HG02571 (cell line): Measurements from ENCODE around the gene RASA2.
"Not testable (repeated sequence)": the region's sequence is repeated elsewhere in the genome, so short reads cannot be mapped to it uniquely, and the experiment has no call there.

Experiments
- ATAC-seq: cut with Tn5 transposase; IDR thresholded peaks from one replicate; pipeline ENCODE4 v1.9.1; 2021; ENCODE audit warnings: mild to moderate bottlenecking, moderate library complexity; ENCODE audit not compliant: unreplicated experiment

RASA2 gene

DNA sequence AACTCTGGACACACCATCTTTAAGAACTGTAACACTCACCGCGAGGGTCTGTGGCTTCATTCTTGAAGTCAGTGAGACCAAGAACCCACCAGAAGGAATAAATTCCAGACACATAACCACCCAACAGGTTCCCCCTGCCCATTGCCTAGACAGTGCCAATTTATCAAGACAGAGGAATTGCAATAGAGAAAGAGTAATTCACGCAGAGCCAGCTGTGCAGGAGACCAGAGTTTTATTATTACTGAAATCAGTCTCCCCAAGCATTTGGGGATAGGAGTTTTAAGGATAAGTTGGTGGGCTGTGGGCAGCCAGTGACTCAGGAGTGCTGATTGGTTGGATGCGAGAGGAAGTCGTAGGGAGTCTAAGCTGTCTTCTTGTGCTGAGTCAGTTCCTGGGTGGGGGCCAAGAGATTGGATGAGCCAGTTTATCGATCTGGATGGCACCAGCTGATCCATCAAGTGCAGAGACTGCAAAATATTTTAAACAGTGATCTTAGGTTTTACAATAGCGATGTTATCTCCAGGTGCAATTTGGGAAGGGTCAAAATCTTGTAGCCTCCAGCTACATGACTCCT is 142.1 kb downstream of the RASA2 start:
- not testable (repeated sequence) for ATAC-seq

DNA sequence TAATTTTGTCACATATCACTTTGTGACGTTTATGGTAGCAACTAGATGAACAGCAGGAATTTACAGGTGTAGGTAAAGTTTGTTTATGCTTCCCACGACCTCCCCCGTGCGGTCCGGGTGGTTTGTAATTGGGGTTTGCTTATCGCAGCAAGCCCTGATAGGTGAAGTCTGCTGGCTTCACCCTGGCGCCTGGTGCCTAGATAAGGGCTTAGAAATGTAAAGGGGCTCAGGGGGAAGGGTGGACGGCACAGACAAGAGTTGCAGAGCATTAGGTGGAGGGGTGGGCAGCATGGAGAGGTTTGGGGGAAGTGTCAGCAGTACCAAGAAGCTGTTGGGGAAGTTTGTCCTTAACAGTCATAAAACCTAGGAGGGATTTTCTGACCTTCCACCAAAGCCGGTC is 143.1 kb downstream of the RASA2 start:
- ATAC-seq: no peak

DNA sequence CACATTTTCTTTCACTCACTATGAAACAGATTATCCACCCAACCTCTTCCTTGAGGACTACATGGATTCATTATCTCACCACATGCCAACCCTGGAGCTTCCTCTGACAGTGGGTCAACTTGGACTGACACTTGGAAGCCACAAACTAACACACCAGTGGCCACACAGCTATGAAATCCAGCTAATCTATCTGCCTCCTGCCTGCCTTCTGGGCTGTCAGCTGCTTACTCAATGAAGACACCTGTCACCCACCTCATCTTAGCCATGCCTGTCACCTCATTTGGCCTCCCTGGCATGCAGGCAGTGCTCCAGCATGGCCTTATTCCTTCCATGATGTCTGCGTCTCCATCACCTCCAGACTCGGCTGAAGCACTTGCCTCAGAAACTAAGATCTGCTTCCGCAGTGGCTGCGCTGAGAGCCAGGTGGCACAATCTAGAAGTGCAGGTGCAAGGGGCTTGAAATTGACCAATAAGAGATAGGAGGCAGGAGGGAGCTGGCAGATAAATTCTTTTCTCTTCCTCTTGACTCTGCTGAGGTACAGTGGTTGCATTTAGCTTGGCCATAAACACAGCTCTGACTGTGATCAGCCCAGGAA is 146.1 kb downstream of the RASA2 start:
- ATAC-seq: no peak

DNA sequence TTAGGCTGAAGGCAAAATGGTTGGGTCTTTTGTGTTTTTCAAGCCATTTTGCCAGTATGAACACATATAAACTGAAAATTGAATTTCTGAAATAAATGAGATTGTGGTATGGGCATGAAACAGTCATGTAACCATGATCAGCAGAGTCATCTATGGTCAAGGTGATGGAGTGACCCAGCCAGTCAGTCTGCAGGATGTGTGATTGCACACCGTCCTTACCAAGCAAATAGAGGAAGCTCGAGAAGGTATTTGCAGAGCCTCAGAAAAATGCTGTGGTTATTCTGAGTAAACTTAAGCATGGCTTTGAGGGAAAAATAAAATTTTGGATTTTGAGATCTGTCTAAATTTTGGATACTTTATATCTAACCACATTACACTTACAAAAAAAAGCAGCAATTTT is 155.4 kb downstream of the RASA2 start:
- ATAC-seq: no peak

DNA sequence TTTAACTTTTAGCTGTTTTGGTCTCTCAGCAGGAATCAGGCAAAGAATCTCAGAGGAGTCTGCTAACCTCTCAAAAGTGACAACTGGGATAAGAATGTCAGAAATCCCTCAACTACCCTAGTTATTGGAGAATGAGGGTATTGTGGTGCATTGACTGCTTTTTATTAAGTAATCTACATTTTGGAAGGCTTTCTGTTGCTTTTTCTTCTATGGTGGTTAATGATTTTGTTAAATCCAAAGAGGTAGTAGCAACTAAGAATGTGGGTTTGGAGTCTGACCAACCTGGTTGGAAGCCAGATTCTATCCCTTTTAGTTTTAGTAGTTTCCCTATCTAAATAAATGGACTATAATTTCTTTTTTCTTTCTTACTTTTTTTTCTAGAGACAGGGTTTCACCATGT is 156.6 kb downstream of the RASA2 start:
- no peak for ATAC-seq

DNA sequence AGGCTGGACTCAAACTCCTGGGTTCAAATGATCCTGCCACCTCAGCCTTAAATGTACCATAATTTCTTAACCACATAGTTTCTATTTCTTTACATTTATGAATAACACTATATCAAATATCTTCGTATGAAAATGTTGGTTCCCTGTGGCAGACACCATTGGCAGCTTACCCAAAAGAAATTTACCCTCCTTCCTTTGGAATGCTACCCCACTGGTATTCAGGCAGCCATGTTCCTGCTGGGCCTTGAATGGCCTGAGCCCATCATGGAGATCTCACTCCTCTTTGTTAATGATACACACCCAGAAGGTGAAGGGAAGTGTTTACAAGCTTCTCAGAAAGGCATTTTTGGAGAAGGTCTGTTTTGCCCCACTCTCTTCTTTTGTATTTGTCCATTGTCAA is 157.0 kb downstream of the RASA2 start:
- ATAC-seq: no peak

DNA sequence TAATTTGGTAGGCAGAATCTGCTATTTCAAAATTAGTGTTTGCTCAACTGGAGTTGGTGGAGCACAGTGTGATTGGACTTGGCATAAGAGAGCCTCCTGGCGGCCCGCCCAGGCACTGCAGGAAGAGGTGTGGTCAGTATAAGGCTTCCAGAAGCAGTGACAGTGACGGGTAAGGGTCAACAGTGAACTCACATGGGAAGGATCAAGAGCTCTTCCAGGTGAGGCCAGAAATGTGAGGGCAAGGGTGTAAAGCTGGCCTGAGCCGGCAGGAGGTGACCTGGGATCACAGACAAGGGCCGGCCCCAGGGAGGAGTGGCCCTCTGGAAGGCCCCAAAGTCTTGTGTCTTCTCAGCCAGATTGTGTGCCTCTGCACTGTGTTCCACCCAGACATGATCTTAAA is 158.1 kb downstream of the RASA2 start:
- no peak for ATAC-seq

DNA sequence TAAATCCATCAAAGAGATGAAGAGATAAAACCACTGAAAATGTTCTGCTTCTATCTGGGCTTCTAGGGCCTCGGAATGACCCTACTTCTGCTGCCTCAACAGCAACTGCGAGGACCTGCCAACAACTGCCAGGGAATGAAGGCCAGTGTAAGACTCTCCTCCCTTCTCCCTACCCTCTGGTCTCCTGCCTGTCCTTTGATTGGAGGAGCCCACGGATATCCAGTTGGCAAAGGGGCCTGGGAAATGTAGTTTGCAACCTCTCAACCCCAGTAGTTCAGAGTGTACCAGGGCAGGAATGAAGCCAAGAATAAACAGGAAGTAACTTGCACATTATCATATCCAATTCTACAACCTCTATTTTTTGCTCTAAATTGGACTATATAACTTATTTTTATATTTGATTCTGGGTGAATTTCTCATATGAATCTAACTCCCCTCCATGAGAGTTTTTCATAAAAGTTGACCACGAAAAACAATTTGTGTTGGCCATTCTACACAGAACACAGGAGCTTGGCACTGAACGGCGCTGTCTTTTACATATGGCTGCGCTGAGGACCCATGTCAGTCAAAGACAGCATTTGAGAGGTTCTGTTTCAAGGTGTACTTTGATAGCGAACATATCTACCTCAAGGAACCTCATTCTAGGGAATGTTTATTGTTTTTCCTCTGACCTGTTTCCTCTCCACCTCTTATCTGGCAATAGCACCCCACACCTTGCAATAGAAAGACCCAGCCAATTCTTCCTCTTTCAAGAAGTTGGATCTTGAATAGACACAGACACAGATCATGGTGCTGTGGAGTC is 160.1 kb downstream of the RASA2 start:
- no peak for ATAC-seq

DNA sequence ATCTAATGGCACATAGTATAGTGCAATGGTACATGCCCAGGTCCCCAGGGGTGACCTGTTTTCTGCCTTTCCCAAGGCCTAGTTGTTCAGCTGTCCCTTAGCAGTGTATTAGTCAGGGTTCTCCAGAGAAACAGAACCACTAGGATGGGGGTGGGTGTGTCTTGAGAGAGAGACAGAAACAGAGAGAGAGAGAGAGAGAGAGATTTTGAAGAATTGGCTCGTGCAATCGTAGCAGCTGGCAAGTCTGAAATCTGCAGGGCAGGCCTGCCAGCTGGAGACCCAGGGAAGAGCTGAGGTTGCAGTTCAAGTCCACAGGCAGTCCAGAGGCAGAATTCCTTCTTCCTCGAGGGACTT is 160.7 kb downstream of the RASA2 start:
- no peak for ATAC-seq

DNA sequence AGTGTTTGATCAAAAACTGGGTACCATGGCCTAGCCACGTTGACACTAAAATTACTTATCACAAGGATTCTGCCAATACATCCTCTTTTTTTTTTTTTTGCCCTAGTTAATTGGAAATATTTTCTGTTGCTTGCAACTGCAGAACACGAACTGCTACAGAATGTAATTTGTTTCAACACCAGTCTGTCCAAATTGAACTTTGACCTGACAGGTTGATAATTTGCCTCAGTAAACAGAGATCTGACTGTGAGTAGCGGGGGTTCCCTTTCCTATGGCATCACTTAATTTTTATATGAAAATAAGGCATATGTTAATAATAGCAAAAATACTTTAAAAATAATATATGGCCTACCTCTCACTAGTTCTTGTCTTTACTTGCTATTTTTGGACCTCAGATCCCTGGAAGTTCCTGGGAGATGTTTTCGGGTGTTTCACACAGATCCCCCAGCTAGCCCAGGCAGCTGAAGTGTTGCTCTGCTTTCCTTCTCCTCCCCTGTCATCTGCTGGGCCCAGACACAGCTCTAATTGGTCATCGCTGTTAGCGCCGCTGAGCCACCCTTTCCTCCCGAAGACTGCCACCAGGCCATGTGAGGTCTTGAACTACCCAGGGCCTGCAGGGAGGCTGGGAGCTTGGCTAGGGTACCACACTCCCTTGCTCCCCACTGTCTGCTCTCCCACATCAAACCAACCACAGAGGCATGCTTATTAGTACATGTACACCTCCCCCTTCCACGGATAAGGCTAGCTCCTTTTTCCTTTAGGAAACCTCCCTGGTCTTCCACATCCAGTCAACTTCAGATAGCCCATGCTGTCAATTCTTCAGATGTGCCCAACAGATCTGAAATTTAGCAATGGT is 161.5 kb downstream of the RASA2 start:
- no peak for ATAC-seq

DNA sequence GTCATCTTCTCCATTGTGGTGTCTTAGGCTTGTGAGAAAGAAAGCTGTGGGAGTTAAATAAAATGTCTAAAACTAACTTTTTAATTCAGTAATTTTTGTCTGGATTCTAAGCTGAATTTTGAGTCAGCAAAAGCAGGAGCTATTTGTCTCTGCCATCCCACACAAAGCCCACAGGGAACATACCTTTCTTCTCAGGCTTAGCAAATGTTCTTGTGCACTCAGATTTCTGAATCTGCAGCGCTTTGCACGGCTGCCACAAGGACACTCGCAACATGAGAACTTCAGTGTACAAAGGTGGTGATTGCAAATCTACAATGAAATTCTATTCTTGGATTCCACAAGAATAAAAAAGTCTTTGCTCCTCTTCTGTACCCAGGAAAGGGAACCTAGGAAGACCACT is 163.0 kb downstream of the RASA2 start:
- ATAC-seq: no peak

DNA sequence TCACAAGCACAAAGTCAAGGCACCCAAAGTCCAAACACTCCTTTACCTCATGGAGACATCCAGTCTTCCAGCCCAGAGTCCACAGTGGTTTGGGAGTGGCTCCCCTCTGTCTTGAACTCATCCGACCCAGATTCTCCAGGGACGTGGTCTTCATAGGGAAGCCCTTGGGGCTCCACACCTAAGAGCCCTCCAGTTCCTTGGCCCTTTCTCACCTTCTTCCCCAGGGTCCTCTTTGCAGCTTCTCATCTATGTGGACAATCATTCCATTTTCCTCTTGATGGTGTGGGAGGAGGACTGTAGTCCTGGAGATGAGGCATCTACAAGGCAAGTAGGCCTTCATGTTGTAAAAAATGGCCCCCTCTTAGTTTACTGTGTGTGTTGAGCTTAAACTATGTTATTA is 164.0 kb downstream of the RASA2 start:
- no peak for ATAC-seq

DNA sequence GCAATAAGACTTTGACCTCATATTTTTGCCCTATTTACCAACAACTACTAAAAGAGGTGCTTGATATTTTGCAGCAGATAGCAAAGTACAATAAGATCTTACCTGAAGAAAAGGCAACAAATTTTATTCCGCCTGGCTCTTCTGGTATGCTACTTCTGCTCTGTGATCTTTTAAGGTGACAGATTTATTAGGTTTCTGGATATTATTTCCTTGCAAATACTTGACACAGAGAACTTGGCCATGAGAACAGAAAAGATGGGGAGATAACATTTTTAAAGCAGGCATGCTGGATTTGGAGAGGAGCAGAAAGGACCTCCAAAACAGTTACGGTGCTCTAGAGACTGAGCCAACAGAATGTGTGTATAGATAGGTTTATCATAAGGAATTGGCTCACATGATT is 164.6 kb downstream of the RASA2 start:
- ATAC-seq: no peak

DNA sequence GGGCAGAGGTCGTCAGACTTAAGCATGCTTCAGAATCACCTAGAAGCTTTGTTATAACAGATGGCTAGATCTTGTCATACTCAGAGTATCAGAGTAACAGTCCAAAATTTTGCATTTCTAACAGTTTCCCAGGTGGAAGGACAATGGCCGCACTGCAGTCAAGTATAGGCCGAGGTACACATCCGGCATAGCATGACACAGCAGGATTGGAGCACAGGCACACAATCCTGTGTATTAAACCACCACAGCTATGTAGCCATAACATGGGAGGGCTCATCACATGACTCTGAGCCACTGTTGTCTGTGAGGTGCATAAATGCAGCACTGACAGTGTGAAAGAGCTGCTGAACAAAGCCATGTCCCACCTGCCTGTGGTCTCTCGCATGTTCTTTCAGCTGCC is 165.5 kb downstream of the RASA2 start:
- ATAC-seq: no peak

DNA sequence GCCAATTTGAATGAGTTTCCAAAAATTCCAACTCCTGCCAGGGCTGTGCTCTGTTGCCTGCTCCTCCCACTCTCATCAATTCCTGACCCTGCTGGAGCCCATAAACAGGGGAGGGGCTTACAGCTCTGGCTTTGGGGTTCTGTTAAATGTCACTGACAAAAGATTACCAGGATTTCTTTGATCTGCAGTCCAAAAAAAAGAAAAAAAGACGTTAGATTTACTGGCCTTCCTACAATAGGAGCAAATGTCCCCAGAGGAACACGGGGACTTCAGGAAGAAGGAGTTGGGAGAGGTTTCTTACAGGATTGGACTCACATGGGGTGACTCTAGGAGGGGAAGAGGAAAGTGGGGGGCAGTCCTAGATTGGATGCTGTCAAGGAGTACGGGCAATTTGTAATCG is 167.0 kb downstream of the RASA2 start:
- no peak for ATAC-seq

DNA sequence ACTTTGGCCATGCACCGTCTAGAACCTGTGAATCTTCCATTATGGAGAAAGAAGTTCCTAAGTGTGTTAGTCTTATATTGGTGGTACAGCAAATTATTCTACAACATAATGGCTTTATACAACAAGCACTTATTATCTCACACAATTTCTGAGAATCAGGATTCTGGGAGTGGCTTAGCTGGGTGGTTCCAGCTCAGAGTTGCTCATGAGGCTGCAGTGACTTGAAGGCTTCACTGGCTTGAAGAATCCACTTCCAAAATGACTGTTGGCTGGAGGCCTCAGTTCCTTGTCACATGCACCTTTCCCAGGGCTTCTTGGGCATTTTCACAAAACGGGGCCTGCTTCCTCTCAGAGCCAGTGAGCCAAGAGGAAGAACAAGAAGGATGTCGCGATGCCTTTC is 169.0 kb downstream of the RASA2 start:
- no peak for ATAC-seq

DNA sequence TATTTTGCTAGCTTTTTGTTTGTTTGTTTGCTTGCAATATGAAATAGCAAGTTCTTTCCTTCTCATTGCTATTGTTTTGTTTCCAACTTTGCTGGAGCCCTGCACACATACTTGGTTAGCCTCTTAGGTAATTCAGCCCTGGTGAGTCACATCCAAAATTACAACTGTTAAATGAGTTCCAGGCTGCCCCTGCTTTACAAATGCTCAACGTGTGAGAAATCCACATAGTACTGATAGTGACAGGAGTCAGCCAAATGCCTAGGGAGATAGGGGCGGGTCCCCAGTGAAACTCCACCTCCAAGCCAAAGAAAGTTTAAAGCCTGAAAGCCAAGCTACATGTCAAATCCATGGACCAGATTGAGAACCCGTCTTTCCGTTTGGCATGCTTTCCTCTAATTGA is 169.9 kb downstream of the RASA2 start:
- ATAC-seq: no peak

DNA sequence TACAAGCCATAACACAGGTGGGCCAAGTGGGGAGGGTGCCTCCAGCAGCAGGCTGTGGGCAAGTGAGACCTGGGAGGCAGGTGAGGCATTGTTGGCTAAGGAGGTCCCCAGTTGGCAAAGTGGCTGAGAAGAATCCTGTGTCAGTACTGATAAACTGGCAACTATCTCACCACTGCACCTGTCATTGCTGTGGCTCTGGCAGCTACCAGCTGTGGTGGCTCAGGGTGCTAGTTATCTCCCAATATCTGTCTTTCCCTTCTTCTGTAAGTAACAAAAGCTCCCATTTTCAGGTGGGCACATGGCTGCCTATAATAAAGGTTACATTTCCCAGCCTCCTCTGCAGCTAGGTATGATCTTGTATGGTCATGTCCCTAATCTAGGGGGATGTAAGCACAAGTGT is 170.7 kb downstream of the RASA2 start:
- ATAC-seq: no peak

DNA sequence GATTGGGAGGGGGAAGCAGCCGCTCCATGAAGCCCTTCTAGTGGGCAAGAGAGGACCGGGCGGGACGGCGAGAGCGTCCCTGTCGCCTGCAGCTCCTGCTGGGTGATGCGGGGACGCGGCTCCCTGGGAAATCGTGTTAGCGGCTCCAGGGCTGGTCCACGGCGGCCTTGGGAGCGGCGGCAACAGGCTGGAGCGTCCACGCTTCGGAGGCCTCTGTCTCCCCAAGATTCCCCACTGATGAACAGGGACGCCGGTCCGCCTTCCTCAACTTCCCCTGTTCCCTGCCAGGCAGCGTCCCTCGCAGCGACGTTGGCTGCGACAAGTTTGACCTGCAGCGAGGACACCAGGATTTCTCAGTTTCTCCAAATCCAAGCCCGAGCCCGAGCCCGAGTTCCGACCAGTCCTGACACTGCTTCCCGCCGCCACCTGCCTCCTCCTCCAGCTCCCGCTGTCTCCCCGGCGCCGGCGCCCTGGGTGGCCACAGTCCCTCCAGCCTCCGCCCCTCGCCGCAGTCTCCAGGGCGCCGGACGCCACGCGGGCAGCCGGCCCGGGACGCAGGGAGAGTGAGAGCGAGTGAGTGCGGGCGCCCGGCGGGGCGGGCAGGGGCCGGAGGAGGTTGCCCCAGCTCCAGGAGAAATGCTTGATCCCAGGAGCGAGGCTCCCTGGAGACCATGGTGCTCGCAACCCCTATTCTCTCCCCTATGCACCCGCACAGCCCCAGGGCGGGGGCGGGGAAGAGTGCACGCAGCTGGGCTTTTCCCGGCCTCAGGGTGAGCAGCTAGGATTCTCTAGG is 173.2 kb downstream of the RASA2 start:
- ATAC-seq: no peak

DNA sequence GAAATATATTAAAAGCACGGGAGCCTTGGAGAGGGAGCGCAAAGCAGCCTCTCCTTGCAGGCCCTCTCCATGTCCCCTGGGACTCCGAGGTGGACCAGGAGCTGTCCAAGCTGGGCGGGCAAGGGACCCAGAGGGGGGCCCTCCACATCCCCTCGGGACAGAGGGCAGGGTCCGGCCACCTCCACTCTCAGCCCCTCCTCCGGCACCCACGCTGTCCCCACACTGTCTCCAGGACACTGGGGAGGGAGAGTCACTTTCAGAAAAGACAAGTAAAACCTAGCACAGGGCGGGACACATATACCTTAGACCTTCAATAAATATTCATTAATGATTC is 173.8 kb downstream of the RASA2 start:
- no peak for ATAC-seq
